ENCODE data around the gene SNORC. TPM values are rescaled to one million over a fixed set of nuclear protein-coding genes. Genes with fewer than 3 reads are reported as not detected.
A peak's percentile ranks its signal among the peaks of the same experiment; 100 is the strongest.
"Not testable (repeated sequence)": the region's sequence is repeated elsewhere in the genome, so short reads cannot be mapped to it uniquely, and the experiment has no call there.

The SNORC gene
- 0.26 and 0.56 TPM in 2 replicates for total RNA-seq

DNA sequence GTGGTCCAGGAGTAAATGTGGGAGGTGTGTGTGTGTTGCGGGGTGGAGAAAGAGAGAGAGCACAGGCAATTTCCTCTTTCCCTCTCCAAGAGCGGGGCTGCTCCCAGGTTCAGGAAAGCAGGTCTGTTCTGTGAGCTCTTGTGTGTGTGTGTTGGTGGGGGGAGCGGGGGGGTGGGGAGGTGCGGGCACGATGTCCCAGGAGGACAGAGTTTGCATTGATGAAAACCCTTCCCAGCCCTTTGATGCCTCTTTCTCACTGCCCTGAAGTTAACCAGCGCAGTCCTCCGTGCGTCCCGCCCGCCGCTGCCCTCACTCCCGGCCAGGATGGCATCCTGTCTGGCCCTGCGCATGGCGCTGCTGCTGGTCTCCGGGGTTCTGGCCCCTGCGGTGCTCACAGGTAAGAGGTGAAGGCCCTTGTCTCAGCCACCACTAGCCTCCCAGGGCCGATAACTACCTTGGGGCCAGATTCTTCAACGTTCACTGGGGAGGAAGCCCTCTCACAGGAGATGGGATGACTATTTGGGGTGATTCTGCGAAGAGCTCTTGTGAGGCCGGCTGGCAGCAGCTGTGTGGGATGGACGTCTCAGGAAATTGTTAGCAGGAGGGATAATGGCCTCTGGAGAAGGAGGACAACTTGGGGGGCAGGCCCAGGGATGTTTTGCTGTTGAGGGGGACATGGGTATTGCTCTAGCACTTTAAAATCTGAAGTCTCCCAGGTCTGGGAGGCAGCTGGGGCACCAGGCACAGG, at the start of gene SNORC:
Gene SNORC, plus strand, starts transcription at position 247 of the 748 bp plus-strand sequence. Its CDS starts 78 bp downstream, at position 325.
- DNase-seq (ENCODE audit: low read depth, low spot score), result no peak

DNA sequence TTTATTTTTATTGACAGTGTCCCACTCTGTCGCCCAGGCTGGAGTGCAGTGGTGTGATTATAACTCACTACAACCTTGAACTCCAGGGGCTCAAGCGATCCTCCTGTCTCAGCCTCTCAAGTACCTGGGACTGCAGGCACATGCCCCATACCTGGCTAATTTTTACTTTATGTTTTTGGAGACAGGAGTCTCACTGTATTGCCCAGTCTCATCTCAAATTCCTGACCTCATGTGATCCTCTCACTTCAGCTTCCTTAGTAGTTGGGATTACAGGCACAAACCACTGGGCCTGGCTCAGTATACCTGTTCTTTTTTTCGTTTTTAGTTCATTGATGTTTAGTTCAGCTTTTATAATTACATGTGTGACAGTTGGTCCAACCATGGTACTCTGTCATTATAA, 40.1 kb upstream of the SNORC start:
- no peak for DNase-seq (ENCODE audit: low read depth, low spot score)

DNA sequence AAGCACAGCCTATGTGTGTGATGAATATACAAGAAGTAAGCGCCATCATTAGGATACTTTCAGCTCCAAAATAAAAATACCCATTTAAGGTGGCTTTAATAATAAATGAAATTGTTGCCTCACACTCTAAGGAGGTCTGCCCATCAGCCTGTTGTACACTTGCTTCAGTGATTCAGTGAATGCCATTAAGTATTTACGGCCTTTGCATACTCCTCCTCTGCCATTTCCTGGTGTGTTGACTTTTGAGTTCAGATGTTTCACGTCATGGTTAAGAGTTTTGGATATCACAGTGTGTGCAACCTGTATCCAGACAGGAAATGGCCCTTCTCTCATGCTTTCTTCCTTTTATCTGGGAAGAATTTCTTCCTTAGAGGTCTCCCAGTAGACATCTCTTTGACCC, 38.6 kb upstream of the SNORC start:
- no peak for DNase-seq (ENCODE audit: low read depth, low spot score)

DNA sequence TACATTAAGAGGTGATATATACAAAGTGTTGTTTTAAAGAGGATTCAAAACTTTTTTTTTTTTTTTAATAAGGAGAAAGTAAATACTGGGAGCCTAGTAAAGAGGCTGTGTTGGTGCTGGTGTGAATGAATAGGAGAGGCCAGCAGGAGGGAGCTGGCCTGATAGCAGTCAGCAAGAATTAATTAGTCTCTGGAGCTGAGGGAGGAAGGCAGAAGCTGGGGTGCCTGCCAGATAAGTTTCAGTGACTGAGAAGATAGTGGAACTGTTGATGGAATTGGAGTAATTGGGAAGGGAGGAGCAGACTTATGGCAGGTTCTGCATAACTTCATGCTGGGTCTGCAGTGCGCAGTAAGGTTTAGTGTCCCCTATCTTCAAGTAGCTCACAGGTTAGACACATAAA, 36.2 kb upstream of the SNORC start:
- DNase-seq (ENCODE audit: low read depth, low spot score), result no peak

DNA sequence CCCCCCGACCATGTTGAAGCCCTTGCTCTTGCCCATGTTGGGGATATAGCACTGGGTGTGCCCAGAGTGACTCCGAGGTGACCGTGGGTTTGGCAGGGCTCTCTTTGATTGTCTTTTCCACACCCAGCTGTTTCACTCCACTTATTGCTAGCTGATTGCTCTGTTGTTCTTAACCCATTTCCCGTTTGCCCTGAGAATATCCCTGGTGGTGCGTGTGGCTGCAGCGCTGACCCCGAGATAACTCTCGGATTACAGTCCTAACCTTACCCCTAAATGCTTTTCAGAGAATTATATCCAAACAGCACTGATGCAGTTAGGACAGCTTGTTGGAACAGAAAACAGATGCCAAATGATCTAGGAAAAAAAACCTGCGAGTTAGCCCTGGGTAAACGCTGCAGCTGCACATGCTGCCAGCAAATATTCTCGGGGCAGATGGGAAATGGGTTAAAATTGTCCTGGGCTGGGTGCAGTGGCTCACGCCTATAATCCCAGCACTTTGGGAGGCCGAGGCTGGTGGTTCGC, 34.3 kb upstream of the SNORC start:
- DNase-seq (ENCODE audit: low read depth, low spot score), result no peak

DNA sequence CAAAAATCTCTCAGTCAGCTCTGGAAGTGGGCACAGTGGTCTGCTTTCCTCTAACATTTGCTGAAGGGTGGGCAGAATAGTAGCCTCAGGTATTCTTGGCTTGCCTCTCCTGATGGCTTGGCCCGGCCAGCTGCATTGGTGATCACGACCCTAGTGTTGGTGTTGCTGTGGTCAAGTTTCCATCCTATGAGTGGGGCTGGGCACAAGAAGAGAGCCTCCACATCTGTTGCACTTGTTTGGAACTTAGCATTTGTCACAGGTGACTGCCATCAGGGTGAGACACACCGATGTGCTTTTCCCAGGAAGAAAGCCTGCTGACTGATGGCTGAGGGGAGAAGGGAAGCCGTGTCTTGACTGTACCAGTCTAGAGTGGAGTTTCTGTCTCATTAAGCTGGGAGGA, 33.1 kb upstream of the SNORC start:
- no peak for DNase-seq (ENCODE audit: low read depth, low spot score)

DNA sequence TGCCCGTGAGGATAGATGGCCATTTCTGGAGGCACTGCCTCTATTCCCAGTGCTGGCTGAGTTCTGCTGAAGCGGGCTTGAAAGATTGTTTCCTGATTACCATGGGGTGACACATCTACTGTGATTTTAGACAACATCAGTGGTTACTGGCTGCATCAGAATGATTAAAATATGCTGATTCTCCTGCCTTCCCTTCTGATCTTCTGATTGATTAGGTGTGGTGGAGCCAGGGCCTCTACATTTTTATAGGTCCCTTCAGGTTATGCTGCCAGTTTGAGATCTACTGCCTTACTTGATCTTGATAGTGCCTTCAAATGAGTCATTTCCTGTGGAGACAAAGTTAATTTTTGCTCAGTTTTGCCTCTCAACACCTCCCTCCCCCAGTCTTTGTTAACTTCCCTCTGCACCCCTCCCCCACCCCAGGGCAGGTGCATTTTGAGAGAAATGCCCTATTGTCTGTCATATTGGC, 31.6 kb upstream of the SNORC start:
- no peak for DNase-seq (ENCODE audit: low read depth, low spot score)

DNA sequence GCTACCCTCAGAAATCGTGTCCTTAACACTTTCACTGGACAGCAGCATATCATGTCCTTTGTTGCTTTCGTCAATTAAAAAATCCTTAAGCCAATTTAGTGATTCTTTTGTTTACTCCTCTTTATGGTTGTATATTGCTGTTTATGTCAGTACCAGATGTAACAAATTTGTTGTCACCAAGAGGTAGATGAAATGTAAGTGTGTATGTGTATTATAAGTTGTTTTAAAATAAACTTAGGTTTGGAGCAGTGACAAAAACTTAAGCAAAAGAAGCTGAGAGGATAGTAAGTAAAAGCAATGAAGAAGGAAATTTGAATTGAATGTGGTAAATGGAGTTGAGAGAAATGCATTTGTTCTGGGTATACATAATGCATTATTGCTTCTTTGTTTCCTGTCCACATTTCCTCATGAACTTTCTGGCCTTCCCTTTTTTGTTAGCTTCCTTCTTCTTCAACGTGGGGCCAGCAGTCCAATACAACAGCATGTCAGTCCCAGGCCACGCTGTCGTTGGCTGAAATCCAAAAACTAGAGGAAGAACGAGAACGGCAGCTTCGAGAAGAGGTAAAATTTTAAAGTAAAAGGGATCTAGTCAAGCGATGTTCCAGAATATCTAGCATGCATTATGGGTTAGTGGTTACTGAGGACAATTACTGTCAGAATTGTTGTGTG, 30.5 kb upstream of the SNORC start:
- peak; percentile 19 for DNase-seq (ENCODE audit: low read depth, low spot score)

DNA sequence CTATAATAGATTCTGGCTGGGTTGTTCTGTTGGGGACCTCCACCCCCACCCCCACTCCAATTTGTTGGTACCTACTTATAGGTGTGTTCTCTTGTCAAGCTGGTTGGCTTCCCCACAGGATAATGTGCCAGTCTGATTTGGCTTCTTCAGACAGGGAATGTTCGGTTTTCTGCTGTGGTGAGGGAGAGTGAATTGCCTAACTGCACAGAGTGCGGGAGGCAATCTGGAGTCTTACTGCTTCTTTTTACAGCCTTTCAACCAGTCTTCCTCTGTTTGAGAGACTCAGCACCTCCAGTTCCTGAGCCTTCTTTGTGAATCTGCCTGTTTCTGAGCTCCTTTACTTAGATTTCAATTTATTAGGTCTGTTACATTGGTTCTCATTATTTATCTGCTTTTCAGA, 27.4 kb upstream of the SNORC start:
- no peak for DNase-seq (ENCODE audit: low read depth, low spot score)

DNA sequence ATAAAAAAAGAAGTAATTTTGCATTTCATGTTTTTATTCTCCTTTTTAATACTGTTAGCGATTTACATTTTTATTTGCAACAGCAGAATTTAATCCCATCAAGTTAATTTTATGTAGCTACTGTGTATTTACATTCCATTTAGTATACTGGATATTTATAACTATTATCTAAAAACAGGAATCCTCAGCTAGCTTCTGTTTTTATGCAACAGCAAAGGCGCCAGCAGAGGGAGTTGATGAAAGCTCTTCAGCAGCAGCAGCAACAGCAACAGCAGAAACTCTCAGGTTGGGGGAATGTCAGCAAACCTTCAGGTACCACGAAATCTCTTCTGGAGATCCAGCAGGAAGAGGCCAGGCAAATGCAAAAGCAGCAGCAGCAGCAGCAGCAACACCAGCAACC, 26.2 kb upstream of the SNORC start:
- no peak for DNase-seq (ENCODE audit: low read depth, low spot score)

DNA sequence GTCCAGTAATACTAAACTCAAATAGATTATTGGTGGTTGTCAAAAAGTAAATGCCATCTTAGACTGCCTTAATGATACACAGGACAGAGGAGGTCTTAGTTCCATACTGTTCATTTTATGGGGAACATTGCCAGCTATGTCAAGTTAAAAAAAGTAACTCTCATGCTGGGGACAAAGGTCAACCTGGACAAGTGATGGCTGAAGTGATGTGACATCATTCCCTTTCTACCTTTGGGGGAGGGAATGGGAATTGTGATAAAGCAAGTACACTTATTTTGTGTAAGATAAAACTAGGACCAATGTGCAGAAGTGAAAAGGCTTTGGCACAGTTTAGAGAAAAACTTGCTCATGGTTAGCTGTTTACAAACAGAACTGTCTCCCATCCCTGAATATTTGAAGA, 24.0 kb upstream of the SNORC start:
- DNase-seq (ENCODE audit: low read depth, low spot score), result no peak

DNA sequence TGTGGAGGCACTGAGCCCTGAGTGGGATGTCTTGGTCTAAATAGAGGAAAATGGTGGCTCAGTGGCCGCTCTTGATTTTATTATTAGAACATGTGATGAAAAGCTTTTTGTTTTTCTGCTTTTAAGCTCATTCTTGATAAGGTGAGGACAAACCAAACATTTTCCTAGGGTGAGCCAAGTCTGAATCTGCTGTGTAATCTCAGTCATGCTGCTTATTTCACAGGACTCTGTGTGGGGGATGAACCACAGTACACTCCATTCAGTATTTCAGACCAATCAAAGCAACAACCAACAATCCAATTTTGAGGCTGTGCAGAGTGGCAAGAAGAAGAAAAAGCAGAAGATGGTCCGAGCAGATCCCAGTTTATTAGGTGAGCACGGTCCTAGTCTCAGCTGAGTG, 20.0 kb upstream of the SNORC start:
- no peak for DNase-seq (ENCODE audit: low read depth, low spot score)

DNA sequence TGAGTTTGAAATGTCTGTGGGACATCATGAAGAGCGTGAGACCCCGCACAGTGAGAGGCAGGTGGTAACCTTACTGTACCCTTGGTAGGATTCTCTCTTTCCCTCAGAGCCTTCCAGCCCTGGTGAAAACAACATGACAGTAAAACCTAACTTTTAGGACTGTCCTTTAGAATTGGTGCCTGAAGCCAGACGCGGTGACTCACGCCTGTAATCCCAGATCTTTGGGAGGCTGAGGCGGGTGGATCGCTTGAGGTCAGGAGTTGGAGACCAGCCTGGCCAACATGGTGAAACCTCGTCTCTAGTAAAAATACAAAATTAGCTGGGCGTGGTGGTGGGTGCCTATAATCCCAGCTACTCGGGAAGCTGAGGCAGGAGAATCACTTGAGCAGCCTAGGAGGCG, 18.0 kb upstream of the SNORC start:
- DNase-seq (ENCODE audit: low read depth, low spot score), result not testable (repeated sequence)

DNA sequence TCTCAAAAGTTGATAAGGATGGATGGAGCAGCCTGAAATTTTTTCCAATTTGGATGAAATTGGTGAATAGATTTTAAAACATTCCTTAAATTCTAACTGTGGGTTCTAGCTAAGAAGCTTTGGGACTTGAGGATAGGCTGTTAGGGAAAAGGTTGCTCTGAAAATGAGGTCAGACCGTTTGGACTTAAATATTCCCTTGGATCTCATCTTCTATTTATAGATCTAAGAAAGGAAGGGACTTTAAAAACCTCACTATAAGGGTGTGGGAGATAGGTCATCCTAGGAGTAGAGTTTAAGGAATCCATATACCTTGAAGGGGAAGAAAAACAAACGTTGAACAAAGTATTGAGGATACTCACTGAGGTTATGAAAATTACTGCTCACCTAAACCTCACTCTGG, 17.4 kb upstream of the SNORC start:
- DNase-seq (ENCODE audit: low read depth, low spot score), result no peak

DNA sequence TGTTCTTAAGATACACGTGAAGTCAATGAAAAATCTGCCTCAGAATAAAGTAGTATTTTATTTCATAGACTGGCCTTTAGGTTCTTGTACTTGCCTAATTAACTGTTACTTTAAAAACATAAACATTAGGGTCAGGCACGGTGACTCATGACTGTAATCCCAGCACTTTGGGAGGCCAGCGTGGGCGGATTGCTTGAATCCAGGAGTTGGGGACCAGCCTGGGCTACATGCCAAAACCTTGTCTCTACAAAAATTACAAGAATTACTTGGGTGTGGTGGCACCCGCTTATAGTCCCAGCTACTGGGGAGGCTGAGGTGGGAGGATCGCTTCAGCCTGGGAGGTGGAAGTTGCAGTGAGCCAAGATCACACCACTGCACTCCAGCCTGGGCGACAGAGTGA, 16.0 kb upstream of the SNORC start:
- DNase-seq (ENCODE audit: low read depth, low spot score), result peak; percentile 13

DNA sequence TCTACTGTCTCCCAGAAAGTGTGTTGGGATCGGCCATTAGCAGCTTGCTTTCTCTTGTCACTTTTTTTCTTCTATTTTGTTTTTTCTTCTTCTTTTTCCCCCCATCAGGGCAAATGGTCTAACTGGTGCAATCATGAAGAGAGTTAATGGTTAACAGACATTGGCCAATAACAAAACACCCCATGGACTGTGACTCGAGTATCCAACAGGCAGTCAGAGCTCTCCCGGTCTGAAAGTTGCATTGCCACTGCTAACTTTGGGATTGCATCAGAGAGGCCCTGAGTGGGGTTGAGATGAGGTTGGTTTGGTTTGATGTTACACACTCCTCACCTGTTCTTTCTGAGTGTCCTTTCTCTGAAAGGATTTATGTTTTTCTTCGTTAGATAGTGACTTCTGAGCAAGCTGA, 12.9 kb upstream of the SNORC start:
- no peak for DNase-seq (ENCODE audit: low read depth, low spot score)

DNA sequence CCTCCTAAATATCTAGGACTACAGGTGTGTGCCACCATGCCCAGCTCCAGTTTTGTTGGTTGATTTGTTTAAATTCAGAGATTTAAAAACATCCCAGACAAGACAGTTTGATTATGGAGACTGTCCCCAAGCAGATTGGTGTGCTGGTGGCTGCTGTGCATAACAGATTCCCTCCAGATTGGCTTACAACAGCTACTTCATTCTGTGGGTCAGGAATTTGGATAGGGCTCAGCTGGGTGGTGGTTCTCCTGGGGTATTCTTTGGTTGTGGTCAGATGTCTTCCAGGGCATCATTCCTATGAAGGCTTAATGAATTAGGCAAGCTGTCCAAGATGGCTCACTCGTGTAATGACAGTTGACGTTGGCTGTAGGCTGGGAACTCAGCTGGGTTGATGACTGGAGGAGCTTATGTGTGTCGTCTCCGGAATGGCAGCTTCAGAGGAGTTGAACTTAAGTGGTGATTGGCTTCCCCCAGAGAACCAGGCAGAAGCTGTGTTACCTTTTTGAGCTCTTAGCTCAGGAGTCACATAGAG, 10.6 kb upstream of the SNORC start:
- DNase-seq (ENCODE audit: low read depth, low spot score), result no peak

DNA sequence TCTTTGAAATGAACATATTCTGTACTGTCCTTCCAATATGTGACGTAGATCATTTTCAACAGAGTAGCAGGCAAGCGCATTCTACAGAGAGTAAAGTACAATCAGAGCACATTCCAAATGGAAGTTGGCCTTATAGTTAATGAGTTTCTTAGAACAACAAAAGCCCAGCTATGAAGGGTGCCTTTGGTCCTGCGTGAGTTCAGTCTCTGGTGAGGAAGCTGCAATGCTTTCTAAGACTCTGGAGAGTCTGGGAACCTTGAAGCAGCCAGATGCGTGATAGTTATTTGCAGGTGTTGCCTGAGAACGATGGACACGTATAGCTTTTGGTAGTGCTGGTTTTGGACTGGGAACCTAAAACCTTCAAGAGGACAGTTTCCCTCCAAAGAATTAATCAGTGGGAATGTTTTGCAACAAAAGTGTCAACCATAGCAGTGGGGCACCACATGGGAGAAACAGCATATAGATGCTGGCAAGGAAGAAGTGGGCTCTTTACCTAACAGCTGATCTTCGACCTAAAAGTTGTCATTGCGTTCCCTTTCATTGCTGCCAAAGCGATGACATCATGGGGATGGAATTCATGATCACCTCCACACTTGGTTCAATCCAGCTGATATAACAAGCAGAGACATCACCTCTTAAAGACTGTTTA, 9.3 kb upstream of the SNORC start:
- DNase-seq (ENCODE audit: low read depth, low spot score), result no peak

DNA sequence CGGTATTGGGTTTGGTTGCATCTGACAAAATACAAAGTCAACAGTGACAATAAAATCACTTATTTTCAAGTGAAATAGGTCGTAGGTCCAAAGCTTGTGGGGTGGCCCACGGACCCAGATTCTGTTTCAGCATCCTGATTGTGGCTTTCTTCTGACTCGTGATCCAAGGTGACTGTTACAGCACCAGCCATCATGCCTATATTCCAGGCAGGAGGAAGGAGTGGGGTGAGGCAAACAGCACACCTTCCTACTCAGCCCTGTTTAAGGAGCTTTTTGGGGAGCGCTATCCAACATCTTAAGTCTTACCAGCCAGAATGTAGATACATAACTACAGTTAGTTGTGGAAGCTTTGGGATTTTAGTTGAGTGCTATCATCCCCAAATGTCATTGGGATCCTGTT, 8.7 kb upstream of the SNORC start:
- no peak for DNase-seq (ENCODE audit: low read depth, low spot score)

DNA sequence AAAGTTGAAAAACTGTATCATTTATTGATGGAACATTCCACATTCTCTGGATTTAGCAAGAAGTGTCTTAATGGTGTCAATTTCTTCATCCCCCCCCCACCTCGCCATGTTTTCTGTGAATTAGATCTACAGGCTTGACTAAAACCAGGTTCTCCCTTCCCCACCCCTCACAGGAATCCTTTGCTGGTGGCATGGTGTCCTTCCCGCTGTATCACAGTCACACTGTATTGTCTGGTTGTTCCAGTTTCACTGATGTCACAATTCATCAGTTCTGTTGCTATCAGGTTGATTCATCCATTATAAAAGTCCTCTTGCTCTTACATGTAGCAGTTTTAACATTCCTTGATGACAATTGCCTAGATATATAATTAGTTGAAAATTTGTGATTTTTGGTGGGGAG, 6.1 kb upstream of the SNORC start:
- no peak for DNase-seq (ENCODE audit: low read depth, low spot score)

DNA sequence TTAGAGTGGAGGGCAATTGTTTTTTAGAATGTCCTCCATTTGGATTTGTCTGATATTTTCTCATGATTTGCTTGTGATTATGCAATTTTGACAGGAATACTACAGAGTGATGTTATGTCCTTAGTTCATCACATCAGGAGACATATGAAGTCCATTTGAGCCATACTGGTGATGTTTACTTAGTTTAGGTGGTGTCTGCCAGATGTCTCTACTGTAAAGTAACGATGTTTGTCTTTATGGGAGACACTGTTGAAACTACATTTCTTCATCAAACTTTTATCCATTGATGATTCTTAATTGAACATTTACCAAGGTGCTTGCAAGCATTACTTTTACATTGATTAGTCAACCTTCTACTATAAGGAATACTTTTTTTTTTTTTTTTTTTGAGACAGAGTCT, 4.9 kb upstream of the SNORC start:
- no peak for DNase-seq (ENCODE audit: low read depth, low spot score)

DNA sequence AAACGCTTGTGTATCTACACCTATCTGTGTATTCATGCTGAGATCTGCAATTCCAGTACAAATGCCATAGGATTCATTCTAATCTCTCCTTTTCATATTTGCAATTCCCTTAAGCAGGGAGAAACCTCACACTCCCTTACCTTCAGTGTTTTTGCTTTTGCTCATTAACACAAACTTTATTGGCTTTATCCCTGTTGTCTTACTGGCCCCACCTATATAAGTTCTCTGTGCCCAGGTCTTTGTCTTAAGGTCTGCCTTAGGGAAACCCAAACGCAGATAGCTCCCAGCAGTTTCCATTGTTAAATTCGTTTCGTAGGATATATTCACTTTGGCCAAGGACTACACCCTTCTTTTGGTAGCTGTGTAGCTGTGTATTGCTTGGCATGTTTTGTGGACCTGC, 4.0 kb upstream of the SNORC start:
- no peak for DNase-seq (ENCODE audit: low read depth, low spot score)
